GM19468 (cell line): ENCODE measurements around the gene GPAT3.
"Not testable (repeated sequence)": the region's sequence is repeated elsewhere in the genome, so short reads cannot be mapped to it uniquely, and the experiment has no call there.

ENCODE experiments used
- ATAC-seq: cut with Tn5 transposase; IDR thresholded peaks from one replicate; pipeline ENCODE4 v1.9.1; 2021; ENCODE audit warnings: mild to moderate bottlenecking, moderate library complexity, moderate number of reproducible peaks; ENCODE audit not compliant: unreplicated experiment; ENCODE audit errors: extremely low read depth

The GPAT3 gene

DNA sequence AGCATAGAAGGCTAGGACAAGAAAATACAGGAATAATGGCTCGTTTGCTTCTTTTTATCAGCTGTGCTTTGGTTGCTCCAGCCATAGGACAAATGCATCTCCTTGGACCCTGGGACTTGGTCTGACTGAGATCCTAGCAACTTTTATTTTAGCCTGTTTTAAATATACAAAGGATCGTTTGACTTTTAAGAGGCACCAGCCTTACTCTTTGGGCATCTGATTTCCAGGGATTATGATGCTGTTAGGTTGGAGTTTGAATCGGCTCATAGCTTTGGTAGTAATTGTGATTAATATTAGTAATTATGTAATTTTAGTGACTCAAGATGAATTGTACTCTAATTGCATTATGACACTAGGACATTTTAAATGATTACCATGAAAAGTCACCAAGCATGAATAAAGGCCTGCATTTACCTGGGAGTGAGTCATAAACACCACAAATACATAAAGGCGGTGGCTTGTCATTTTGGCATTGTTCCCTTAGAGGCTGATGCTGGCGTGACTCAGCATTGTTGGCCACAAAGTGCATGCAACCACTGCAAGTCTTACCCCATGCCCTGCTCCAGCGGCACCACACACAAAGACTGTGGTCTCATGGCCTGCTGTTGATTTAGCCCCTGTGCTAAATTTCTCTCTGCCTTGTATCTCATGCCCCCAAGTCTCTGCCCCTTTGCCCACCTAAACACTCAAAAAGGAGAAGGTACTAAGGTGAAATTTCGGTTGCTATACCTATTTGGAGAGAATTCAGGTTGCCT, 12.4 kb downstream of the GPAT3 start:
- ATAC-seq, result peak; percentile 82

- no peak for ATAC-seq
These were observed 16.2 kb downstream of the GPAT3 start for GRCh38 chr4:83552083-83552482.

GRCh38 chr4:83552924-83553323, 17.0 kb downstream of the GPAT3 start:
- no peak for ATAC-seq

DNA sequence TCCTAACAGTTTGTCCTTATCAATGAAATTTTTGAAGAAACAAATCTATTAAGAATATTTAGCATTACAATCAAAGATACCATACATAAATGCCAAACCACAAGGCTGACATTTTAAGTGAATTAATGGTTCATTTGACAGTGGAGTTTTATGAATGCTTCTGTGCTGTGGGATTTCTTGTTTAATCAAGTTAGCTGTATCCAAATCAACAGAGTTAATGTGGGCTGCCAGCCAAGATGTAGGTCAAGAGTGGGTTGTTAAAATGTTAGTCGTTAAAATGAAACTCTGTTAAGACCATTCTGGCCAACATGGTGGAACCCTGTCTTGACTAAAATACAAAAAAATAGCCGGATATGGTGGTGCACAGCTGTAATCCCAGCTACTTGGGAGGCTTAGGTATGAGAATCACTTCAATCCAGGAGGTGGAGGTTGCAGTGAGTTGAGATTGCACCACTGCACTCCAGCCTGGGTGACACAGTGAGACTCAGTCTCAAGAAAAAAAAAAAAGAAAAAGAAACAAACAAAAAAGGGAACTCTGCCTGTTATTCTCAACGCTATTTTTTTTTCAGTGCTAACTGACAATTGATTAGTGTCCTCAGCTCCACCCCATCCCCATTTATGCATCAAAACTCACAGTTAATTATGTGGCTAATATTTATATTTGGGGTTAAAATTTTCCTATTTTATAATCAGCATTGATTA, 20.2 kb downstream of the GPAT3 start:
- no peak for ATAC-seq

DNA sequence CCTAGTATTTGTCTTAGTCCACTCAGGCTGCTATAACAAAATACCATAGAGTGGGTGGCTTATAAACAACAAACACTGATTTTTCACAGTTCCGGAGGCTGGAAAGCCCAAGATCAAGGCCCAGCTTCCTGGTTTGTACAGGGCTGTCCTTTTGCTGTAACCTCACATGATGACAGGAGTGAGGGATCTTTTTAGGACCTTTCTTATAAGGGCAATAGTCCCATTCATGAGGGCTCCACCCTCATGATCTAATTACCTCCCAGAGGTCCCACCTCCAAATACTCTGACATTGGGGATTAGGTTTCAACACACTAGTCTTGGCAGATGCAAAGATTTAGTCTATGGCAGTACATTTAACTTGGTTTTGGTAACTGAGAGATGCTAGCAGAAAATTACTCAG, 20.9 kb downstream of the GPAT3 start:
- ATAC-seq, result no peak

GRCh38 chr4:83558059-83558653, 22.2 kb downstream of the GPAT3 start:
- no peak for ATAC-seq

GRCh38 chr4:83558680-83559079, 22.8 kb downstream of the GPAT3 start:
- ATAC-seq, result no peak

- no peak for ATAC-seq
These were observed 24.6 kb downstream of the GPAT3 start for GRCh38 chr4:83560523-83560922.

DNA sequence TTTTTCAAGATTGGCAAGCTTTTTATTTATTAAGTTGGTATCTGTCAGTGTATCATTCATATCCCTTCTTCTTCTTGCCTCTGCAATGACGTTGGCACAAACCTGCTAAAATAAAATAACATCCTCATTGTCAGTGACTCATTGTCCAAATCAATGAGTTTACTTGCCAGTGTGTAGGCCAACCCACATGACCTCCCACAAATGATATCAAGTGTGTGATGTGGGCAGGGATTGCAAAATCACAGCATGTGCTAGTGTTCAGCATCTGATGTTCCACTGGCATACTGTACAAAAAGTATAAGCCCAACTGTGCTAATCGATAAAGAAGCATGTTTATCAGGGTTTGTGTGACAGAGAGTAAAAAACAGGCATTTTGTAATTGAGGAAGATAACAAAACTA, 25.5 kb downstream of the GPAT3 start:
- ATAC-seq, result no peak

- ATAC-seq, result no peak
These were observed 28.1 kb downstream of the GPAT3 start for GRCh38 chr4:83563998-83564397.

- ATAC-seq, result no peak
These were observed 32.2 kb downstream of the GPAT3 start for GRCh38 chr4:83568062-83568461.

DNA sequence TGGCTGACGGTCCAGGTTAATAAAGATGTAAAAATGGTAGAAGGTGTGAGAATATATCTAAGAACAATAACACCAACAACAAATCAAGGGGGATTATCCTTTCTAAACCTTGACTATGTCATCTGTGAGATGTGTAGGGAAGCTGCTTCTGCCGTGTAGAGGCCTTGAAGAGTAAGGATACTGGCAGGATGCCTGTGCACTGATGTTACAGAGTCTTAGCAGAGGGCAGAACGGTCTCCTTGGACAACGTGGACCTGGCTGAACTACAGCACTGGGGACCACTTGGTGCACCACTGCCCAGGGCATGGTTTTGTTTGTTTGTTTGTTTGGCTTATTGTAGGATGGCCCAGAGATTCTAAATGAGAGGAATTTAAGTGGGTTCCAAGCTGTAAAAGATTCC, 33.5 kb downstream of the GPAT3 start:
- no peak for ATAC-seq

GRCh38 chr4:83569987-83570386, 34.1 kb downstream of the GPAT3 start:
- no peak for ATAC-seq

DNA sequence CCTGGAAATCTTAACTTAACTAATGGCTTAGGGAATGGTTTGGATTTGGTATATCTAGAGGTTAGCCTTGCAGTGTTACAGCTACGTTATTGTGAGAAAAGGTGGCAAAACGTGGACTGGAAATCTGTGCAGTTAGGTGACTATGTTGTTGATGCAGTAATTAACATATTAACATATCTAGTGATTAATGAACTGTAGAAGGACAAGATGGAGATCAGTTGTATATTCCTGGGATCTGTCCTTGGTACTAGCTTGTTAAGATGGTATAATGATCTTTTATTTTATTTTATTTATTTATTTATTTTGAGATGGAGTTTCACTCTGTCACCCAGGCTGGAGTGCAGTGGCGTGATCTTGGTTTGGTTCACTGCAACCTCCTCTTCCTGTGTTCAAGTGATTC, 36.9 kb downstream of the GPAT3 start:
- ATAC-seq, result no peak

GRCh38 chr4:83574247-83574646, 38.3 kb downstream of the GPAT3 start:
- no peak for ATAC-seq

DNA sequence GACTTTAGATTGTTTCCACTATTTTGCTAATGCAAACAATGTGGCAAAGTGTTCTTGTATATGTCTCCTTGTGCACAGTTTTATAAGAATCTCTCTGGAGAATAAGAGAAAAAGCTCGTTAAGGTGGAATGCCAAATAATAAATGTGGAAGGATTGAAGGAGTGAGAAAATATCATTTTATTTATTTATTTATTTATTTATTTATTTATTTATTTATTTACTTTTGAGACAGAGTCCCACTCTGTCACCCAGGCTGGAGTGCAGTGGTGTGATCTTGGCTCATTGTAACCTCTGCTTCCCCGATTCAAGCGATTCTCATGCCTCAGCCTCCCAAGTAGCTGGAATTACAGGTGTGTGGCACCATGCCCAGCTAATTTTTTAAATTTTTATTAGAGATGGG, 40.3 kb downstream of the GPAT3 start:
- not testable (repeated sequence) for ATAC-seq

DNA sequence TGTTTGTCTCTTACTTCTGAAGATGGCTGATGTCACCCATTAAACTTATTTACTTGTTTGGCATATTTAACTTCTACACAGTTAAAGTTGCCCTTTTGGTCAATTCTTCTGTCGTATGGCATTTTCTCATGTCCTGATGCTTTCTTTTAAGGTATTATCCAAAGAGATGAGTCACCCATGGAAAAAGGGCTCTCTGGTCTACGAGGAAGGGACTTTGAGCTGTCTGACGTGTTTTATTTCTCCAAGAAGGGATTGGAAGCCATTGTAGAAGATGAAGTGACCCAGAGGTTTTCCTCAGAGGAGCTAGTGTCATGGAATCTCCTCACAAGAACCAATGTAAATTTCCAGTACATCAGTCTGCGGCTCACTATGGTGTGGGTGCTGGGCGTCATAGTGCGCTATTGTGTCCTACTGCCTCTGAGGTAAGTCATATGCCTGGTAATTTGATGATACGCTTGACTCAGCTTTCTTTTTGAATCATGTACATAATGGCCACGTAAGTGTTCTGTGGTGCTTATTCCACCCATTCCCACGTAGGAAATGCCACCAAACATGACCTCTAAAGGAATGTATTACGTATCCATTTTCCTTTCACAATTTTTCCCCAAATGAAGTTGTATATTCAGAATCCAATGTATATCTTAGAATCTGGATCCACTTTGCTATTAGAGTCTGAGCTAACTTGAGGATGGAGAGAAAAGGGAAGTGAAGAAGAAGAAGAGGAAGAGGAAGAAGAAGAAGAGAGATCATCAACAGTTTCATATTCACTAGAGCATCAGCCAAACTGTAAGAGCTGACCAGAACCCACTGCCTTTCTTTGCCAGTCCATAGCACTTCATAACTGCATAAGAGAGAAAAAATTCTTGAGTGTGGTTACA, 45.7 kb downstream of the GPAT3 start:
- ATAC-seq, result peak; percentile 23

GRCh38 chr4:83582289-83582785, 46.4 kb downstream of the GPAT3 start:
- ATAC-seq, result peak; percentile 43

- no peak for ATAC-seq
These were observed 50.1 kb downstream of the GPAT3 start for GRCh38 chr4:83585982-83586508.

DNA sequence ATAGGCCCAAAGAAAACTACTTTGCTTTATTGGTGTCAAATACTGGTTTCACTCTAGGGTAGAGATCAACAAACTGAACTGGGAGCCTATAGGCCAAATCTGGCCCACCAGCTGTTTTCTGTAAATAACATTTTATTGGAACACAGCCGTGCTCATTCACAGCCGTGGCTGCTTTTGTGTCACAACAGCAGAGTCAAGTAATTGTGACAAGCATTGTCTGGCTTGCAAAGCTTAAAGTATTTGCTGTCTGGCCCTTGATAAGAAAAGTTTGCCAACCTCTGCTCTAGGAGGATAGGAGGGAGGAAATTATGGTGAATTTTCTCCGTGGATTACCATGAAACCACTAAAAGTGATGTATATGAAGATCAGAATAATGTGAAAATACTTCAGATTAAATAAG, 53.4 kb downstream of the GPAT3 start:
- no peak for ATAC-seq
